HepG2 (cell line): ENCODE measurements around the gene SETSIP. TPM values are rescaled to one million over a fixed set of nuclear protein-coding genes. Genes with fewer than 3 reads are reported as not detected.

Source experiments
- polyA plus RNA-seq, 8 experiments: library from polyadenylated mRNA; depleted of rRNA in 3 of 8; stranded (reverse) in 7 of 8; unstranded in 1 of 8; fragments of >200 nt; fragmentation: Illumina TruSeq in 4 of 8; extraction: Trizol in 4 of 8; gene quantifications; 2 replicates each; pipeline versions ENCODE4 v1.2.1 to v1.2.3, GENCODE V29; 2011 to 2016; ENCODE audit warnings: low read depth in 4 of 8, missing spikeins in 1 of 8, mixed read lengths in 1 of 8; ENCODE audit not compliant: insufficient read depth in 1 of 8
- total RNA-seq, 5 experiments: library from RNA; depleted of rRNA; stranded (reverse); fragments of >200 nt; fragmentation: Illumina TruSeq; extraction: Trizol; gene quantifications; 2 replicates each; pipeline ENCODE4 v1.2.3, GENCODE V29; 2016; ENCODE audit warnings: low read depth in 1 of 5

SETSIP gene
- total and polyA plus RNA-seq, 2 of the 13 experiments (the other 11 are each of a cell fraction or from before 2014, with no cell fraction given), result not detected

Other genes starting within 250 kb of the SETSIP start
- 44.8 and 76.5 TPM in 2 replicates for gene TGFBR3, start 189.3 kb downstream of the SETSIP start, total RNA-seq (2016; rRNA removed; fragmentation: Illumina TruSeq; extraction: Trizol)
- 146 and 195 TPM in 2 replicates for gene TGFBR3, start 189.3 kb downstream of the SETSIP start, polyA plus RNA-seq (2011; rRNA removed)
- not detected in 2 replicates for gene BRDT, start 126.0 kb downstream of the SETSIP start, total RNA-seq (2016; rRNA removed; fragmentation: Illumina TruSeq; extraction: Trizol)
- not detected in 2 replicates for gene BRDT, start 126.0 kb downstream of the SETSIP start, polyA plus RNA-seq (2011; rRNA removed)
- gene EPHX4, start 45.4 kb downstream of the SETSIP start, total RNA-seq (2016; rRNA removed; fragmentation: Illumina TruSeq; extraction: Trizol), result not detected in 2 replicates
- gene EPHX4, start 45.4 kb downstream of the SETSIP start, polyA plus RNA-seq (2011; rRNA removed), result not detected in 2 replicates
- gene BTBD8, start 4.9 kb upstream of the SETSIP start, total RNA-seq (2016; rRNA removed; fragmentation: Illumina TruSeq; extraction: Trizol), result 1.8 TPM in 2 replicates
- 0.35 and 0.41 TPM in 2 replicates for gene BTBD8, start 4.9 kb upstream of the SETSIP start, polyA plus RNA-seq (2011; rRNA removed)
- not detected in 2 replicates for gene C1orf146, start 142.5 kb upstream of the SETSIP start, total RNA-seq (2016; rRNA removed; fragmentation: Illumina TruSeq; extraction: Trizol)
- gene C1orf146, start 142.5 kb upstream of the SETSIP start, polyA plus RNA-seq (2011; rRNA removed), result not detected in 2 replicates
- gene GLMN, start 223.6 kb upstream of the SETSIP start, total RNA-seq (2016; rRNA removed; fragmentation: Illumina TruSeq; extraction: Trizol), result 18.4 and 27.8 TPM in 2 replicates
- gene GLMN, start 223.6 kb upstream of the SETSIP start, polyA plus RNA-seq (2011; rRNA removed), result 5.2 and 5.9 TPM in 2 replicates
- 34.8 and 50.7 TPM in 2 replicates for gene RPAP2, start 223.6 kb upstream of the SETSIP start, total RNA-seq (2016; rRNA removed; fragmentation: Illumina TruSeq; extraction: Trizol)
- 6.7 and 10.0 TPM in 2 replicates for gene RPAP2, start 223.6 kb upstream of the SETSIP start, polyA plus RNA-seq (2011; rRNA removed)